ENCODE data around the gene ZNF333. TPM values are rescaled to one million over a fixed set of nuclear protein-coding genes. Genes with fewer than 3 reads are reported as not detected.

ZNF333 gene
- total and polyA plus RNA-seq, 2 donors (not counting 3 experiments of a cell fraction or from before 2014, with no cell fraction given) = 11.1 to 19.7 TPM

GRCh38 chr19:14704450-14704849 is 14.6 kb downstream of the ZNF333 start:
- no peaks in the 10 kb centered on the region for H3K4me1 ChIP-seq (ENCODE audit: control insufficient read depth, extremely low read depth, insufficient read depth, low read length)
- no peak for FAIRE-seq
- H2AFZ ChIP-seq (ENCODE audit: low read depth, low read length) = no peak overlapping the region
- H3K36me3 ChIP-seq (ENCODE audit: control insufficient read depth in 2 of 2, extremely low read depth in 1 of 2, insufficient read depth in 2 of 2, low read length in 2 of 2) = peaks cover 11 to 53% of the 10 kb centered on the region in 2 experiments
- no peak overlapping the region for H3K9ac ChIP-seq (replicated peaks; ENCODE audit: extremely low read depth, insufficient read depth, low read length)
- H4K20me1 ChIP-seq (replicated peaks; ENCODE audit: control insufficient read depth, extremely low read depth, insufficient read depth, low read length) = no peaks in the 10 kb centered on the region
- no peaks in the 10 kb centered on the region for H3K79me2 ChIP-seq (ENCODE audit: control insufficient read depth, insufficient read depth, low read length)
- no peak overlapping the region for H3K4me2 ChIP-seq (ENCODE audit: insufficient read depth, low read length)
- no TSS peak for BruUV-seq (replicated peaks)
- ChIA-PET CTCF (no interaction called here), POLR2A (no interaction called here)
- dilution Hi-C loops (cut with MboI; ENCODE audit: extremely low pct_ligation_motif_present, low sequenced_read_pairs) = no loop called here
- intact Hi-C loops (cut with micrococcal nuclease) = no loop called here
- TF ChIP-seq POLR2AphosphoS5 (IDR thresholded peaks at IDR 0.05; ENCODE audit: insufficient read depth, low read depth, low read length) (no peak), MAX (IDR thresholded peaks at IDR 0.05; ENCODE audit: insufficient read depth, insufficient read length) (no peak), GATA2 (IDR thresholded peaks at IDR 0.05; ENCODE audit: insufficient read depth, insufficient read length, low read depth, low read length) (no peak)
- H3K27me3 ChIP-seq (ENCODE audit: control insufficient read depth in 2 of 2, insufficient read depth in 2 of 2, low read length in 2 of 2) = no peaks in the 10 kb centered on the region
- DNase-seq (ENCODE audit: low read depth, low spot score) = no peak
- no peaks in the 10 kb centered on the region for H3K9me1 ChIP-seq (replicated peaks; ENCODE audit: control insufficient read depth, extremely low read depth, insufficient read depth, low read length)
- no peaks in the 10 kb centered on the region for H3K9me3 ChIP-seq (replicated peaks; ENCODE audit: control insufficient read depth, insufficient read depth, low read length)
- no peak overlapping the region for H3K27ac ChIP-seq (ENCODE audit: insufficient read depth, low read depth, low read length)
- H3K4me3 ChIP-seq (replicated peaks in 1 of 3; ENCODE audit: insufficient read depth in 1 of 3, low read depth in 1 of 3, low read length in 3 of 3) = no peak overlapping the region

GRCh38 chr19:14715841-14716240 is 26.0 kb downstream of the ZNF333 start:
- Histone ChIP-seq H3K9me3 (replicated peaks; ENCODE audit: control insufficient read depth, insufficient read depth, low read length) (peaks cover 20% of the 10 kb centered on the region), H3K9me1 (replicated peaks; ENCODE audit: control insufficient read depth, extremely low read depth, insufficient read depth, low read length) (no peaks in the 10 kb centered on the region), H2AFZ (ENCODE audit: low read depth, low read length) (no peak overlapping the region), H3K27me3 (ENCODE audit: control insufficient read depth in 2 of 2, insufficient read depth in 2 of 2, low read length in 2 of 2) (no peaks in the 10 kb centered on the region), H4K20me1 (replicated peaks; ENCODE audit: control insufficient read depth, extremely low read depth, insufficient read depth, low read length) (no peaks in the 10 kb centered on the region), H3K9ac (replicated peaks; ENCODE audit: extremely low read depth, insufficient read depth, low read length) (no peak overlapping the region), H3K4me2 (ENCODE audit: insufficient read depth, low read length) (no peak overlapping the region), H3K4me3 (replicated peaks in 1 of 3; ENCODE audit: insufficient read depth in 1 of 3, low read depth in 1 of 3, low read length in 3 of 3) (no peak overlapping the region), H3K36me3 (ENCODE audit: control insufficient read depth in 2 of 2, extremely low read depth in 1 of 2, insufficient read depth in 2 of 2, low read length in 2 of 2) (peaks cover 12 to 22% of the 10 kb centered on the region in 2 experiments), H3K27ac (ENCODE audit: insufficient read depth, low read depth, low read length) (no peak overlapping the region), H3K79me2 (ENCODE audit: control insufficient read depth, insufficient read depth, low read length) (no peaks in the 10 kb centered on the region), H3K4me1 (ENCODE audit: control insufficient read depth, extremely low read depth, insufficient read depth, low read length) (no peaks in the 10 kb centered on the region)
- DNase-seq (ENCODE audit: low read depth, low spot score) = no peak
- intact Hi-C loops (cut with micrococcal nuclease) = no loop called here
- BruUV-seq (replicated peaks) = no TSS peak
- FAIRE-seq = no peak
- POLR2A ChIA-PET = no interaction called here
- CTCF ChIA-PET = no interaction called here
- TF ChIP-seq JUN (IDR thresholded peaks at IDR 0.05; ENCODE audit: borderline replicate concordance, insufficient read depth, insufficient read length, low read depth) (no peak), GATA2 (IDR thresholded peaks at IDR 0.05; ENCODE audit: insufficient read depth, insufficient read length, low read depth, low read length) (no peak), CTCF (IDR thresholded peaks at IDR 0.05; ENCODE audit: extremely low read depth in 1 of 2, insufficient read depth in 1 of 2, low read depth in 1 of 2, low read length in 2 of 2) (no peak), EZH2 (IDR thresholded peaks at IDR 0.05; ENCODE audit: borderline replicate concordance, low read depth, low read length, severe bottlenecking) (no peak), POLR2AphosphoS5 (IDR thresholded peaks at IDR 0.05; ENCODE audit: insufficient read depth, low read depth, low read length) (no peak), MAX (IDR thresholded peaks at IDR 0.05; ENCODE audit: insufficient read depth, insufficient read length) (no peak), POLR2A (IDR thresholded peaks at IDR 0.05; ENCODE audit: low read depth, low read length) (no peak), MYC (IDR thresholded peaks at IDR 0.05; ENCODE audit: low read depth, low read length) (no peak), FOS (IDR thresholded peaks at IDR 0.05; ENCODE audit: borderline replicate concordance, insufficient read depth, low read length) (no peak)
- dilution Hi-C loops (cut with MboI; ENCODE audit: extremely low pct_ligation_motif_present, low sequenced_read_pairs) = no loop called here
